Measurements from ENCODE around the gene DEK.
"Not testable (repeated sequence)": the region's sequence is repeated elsewhere in the genome, so short reads cannot be mapped to it uniquely, and the experiment has no call there.

Gene DEK

GRCh38 chr6:18177286-18177965 lies 86.9 kb downstream of the DEK start:
- Histone ChIP-seq H3K27ac (ENCODE audit: low read length) (no peak overlapping the region), H2AFZ (ENCODE audit: low read depth, low read length) (no peak overlapping the region), H3K4me3 (ENCODE audit: low read length) (no peak overlapping the region), H3K36me3 (replicated peaks; ENCODE audit: low read depth, low read length) (peaks cover 6% of the 10 kb centered on the region), H3K27me3 (ENCODE audit: low read depth, low read length) (no peaks in the 10 kb centered on the region), H3K4me2 (ENCODE audit: low read length) (no peak overlapping the region), H3K9ac (ENCODE audit: low read length) (no peak overlapping the region), H3K79me2 (ENCODE audit: low read length) (no peaks in the 10 kb centered on the region), H4K20me1 (ENCODE audit: insufficient read depth, low read length) (no peaks in the 10 kb centered on the region), H3K9me3 (ENCODE audit: insufficient read depth, low read length) (no peaks in the 10 kb centered on the region), H3K4me1 (ENCODE audit: low read length) (peaks cover 18% of the 10 kb centered on the region)
- no peak for TF ChIP-seq CTCF (IDR thresholded peaks at IDR 0.05; ENCODE audit: low read depth, low read length)
- no peak for TF ChIP-seq EZH2phosphoT487 (IDR thresholded peaks at IDR 0.05; ENCODE audit: low read depth)

GRCh38 chr6:18176198-18176597 lies 88.1 kb downstream of the DEK start:
- peaks cover 18% of the 10 kb centered on the region for H3K4me1 ChIP-seq (ENCODE audit: low read length)
- not testable (repeated sequence) for H3K27me3 ChIP-seq (ENCODE audit: low read depth, low read length); H3K9me3 ChIP-seq (ENCODE audit: insufficient read depth, low read length); H3K9ac ChIP-seq (ENCODE audit: low read length); H3K4me2 ChIP-seq (ENCODE audit: low read length); H3K27ac ChIP-seq (ENCODE audit: low read length); H4K20me1 ChIP-seq (ENCODE audit: insufficient read depth, low read length); H2AFZ ChIP-seq (ENCODE audit: low read depth, low read length); H3K36me3 ChIP-seq (replicated peaks; ENCODE audit: low read depth, low read length); H3K79me2 ChIP-seq (ENCODE audit: low read length); H3K4me3 ChIP-seq (ENCODE audit: low read length)

Measured in OCI-LY3 (cell line).